Neural crest cell (in vitro differentiated cells): ENCODE data around the gene IQSEC2. TPM values are rescaled to one million over a fixed set of nuclear protein-coding genes. Genes with fewer than 3 reads are reported as not detected.

Experiments used
- DNase-seq: peaks from one replicate; pipeline ENCODE4 v3.0.0; 2021; ENCODE audit warnings: low read depth, mixed read lengths, low spot score
- H3K27ac Mint-ChIP-seq: one replicate; pipeline ENCODE4 v1.8.0; 2021; ENCODE audit warnings: mild to moderate bottlenecking, mixed read lengths; ENCODE audit not compliant: unreplicated experiment
- H3K27me3 Mint-ChIP-seq: 2 replicates; pipeline ENCODE4 v1.8.0; 2021; ENCODE audit warnings: low read depth, mild to moderate bottlenecking, mixed read lengths
- H3K36me3 Mint-ChIP-seq: 2 replicates; pipeline ENCODE4 v1.8.0; 2021; ENCODE audit warnings: low read depth, mild to moderate bottlenecking, mixed read lengths
- H3K4me1 Mint-ChIP-seq: 2 replicates; pipeline ENCODE4 v1.8.0; 2021; ENCODE audit warnings: mixed read lengths
- H3K4me3 Mint-ChIP-seq: one replicate; pipeline ENCODE4 v1.8.0; 2021; ENCODE audit warnings: mild to moderate bottlenecking, mixed read lengths
- H3K9me3 Mint-ChIP-seq: 2 replicates; pipeline ENCODE4 v1.8.0; 2021; ENCODE audit warnings: mixed read lengths
- total RNA-seq: library from RNA; stranded (reverse); gene quantifications from 2 replicates; pipeline ENCODE4 v1.2.1, GENCODE V29; 2021
- TF ChIP-seq, protein P1 (sequence below): fragments of 200-600 bp; sonication (generic); conservative IDR thresholded peaks from 2 replicates; pipeline ENCODE4 v1.5.0; 2021; ENCODE audit warnings: antibody characterized with exemption, mild to moderate bottlenecking

The IQSEC2 gene
- total RNA-seq, 1 donor from 2014 or later, result 1.7 TPM

- Mint-ChIP-seq H3K27ac (no peak overlapping the region), H3K27me3 (peaks cover 83% of the 10 kb centered on the region), H3K4me1 (peaks cover 8% of the 10 kb centered on the region), H3K36me3 (peaks cover 2% of the 10 kb centered on the region), H3K9me3 (peaks cover 6% of the 10 kb centered on the region), H3K4me3 (peak overlapping the region; percentile 38)
- DNase-seq, result no peak
- TF ChIP-seq, protein P1, sequence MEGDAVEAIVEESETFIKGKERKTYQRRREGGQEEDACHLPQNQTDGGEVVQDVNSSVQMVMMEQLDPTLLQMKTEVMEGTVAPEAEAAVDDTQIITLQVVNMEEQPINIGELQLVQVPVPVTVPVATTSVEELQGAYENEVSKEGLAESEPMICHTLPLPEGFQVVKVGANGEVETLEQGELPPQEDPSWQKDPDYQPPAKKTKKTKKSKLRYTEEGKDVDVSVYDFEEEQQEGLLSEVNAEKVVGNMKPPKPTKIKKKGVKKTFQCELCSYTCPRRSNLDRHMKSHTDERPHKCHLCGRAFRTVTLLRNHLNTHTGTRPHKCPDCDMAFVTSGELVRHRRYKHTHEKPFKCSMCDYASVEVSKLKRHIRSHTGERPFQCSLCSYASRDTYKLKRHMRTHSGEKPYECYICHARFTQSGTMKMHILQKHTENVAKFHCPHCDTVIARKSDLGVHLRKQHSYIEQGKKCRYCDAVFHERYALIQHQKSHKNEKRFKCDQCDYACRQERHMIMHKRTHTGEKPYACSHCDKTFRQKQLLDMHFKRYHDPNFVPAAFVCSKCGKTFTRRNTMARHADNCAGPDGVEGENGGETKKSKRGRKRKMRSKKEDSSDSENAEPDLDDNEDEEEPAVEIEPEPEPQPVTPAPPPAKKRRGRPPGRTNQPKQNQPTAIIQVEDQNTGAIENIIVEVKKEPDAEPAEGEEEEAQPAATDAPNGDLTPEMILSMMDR, result no peak
Observed at GRCh38 chrX:53321943-53322497, 40.6 kb upstream of the IQSEC2 start.

GRCh38 chrX:53321230-53321942, 40.0 kb upstream of the IQSEC2 start:
- TF ChIP-seq, protein P1, result no peak
- H3K27me3 Mint-ChIP-seq, result peaks cover 81% of the 10 kb centered on the region
- H3K36me3 Mint-ChIP-seq, result peaks cover 2% of the 10 kb centered on the region
- no peak for DNase-seq
- no peak overlapping the region for H3K27ac Mint-ChIP-seq
- peaks cover 8% of the 10 kb centered on the region for H3K4me1 Mint-ChIP-seq
- H3K9me3 Mint-ChIP-seq, result peaks cover 6% of the 10 kb centered on the region
- peak overlapping the region; percentile 38 for H3K4me3 Mint-ChIP-seq

GRCh38 chrX:53320543-53321229, 39.3 kb upstream of the IQSEC2 start:
- Mint-ChIP-seq H3K27me3 (peaks cover 74% of the 10 kb centered on the region), H3K4me1 (peaks cover 8% of the 10 kb centered on the region)

DNA sequence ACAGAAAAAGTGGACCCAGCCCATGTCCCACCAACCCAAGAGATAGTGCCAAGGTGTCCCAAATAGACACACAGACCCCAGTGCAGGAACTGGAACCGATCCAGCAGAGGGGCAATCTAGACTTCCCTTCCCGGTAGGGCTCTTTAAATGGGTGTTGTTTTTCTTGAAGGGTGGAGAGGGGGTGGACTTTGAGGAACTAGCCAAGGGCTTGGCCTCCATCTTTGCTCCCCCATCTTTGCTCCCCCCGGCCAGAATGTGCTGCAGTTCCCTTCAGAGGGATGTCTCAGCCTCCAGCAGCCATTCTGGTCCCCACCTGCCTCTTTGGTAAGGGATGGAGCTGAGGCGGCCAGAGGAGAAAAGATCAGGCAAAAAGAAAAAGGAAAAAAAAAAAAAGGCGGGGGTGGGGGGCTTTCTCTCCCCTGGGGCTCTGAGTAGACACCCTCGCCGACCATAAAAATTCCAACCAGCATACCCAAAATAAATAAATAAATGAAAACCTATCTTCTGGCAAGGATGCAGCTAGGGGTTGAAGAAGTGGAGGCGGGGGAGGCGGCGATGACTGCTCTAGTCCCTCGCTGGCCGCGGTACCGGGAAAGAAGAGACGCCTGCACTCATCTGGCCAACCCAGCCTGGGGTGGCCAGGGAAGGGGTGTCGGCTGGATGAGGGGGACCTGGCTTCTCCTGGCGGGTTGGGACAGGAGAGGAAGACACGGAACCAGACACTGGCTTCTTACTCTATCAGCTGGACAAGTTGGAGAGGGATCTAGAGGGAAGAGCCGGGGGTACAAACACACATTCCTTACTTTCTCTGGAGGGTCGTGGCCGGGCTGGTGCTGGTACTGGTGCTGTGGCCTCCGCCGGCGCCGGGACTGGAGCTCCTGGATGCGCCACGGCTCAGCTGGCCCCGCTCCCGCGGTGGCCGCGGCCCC, 38.5 kb upstream of the IQSEC2 start:
- no peak overlapping the region for H3K27ac Mint-ChIP-seq
- H3K27me3 Mint-ChIP-seq, result peaks cover 66% of the 10 kb centered on the region
- peak overlapping the region; percentile 85 for H3K4me3 Mint-ChIP-seq

More at GRCh38 chrX:53320543-53321229, 39.3 kb upstream of the IQSEC2 start:
- H3K9me3 Mint-ChIP-seq, result peaks cover 6% of the 10 kb centered on the region
- TF ChIP-seq, protein P1, result no peak
- H3K4me3 Mint-ChIP-seq, result no peak overlapping the region
- DNase-seq, result no peak
- no peak overlapping the region for H3K27ac Mint-ChIP-seq
- H3K36me3 Mint-ChIP-seq, result peaks cover 2% of the 10 kb centered on the region

More for the DNA sequence above, 38.5 kb upstream of the IQSEC2 start:
- Mint-ChIP-seq H3K4me1 (peaks cover 8% of the 10 kb centered on the region), H3K36me3 (peaks cover 2% of the 10 kb centered on the region), H3K9me3 (peaks cover 6% of the 10 kb centered on the region)
- no peak for DNase-seq
- TF ChIP-seq, protein P1, result no peak
